WTC11 (cell line): Measurements from ENCODE around the gene HOMER2.
"Not testable (repeated sequence)": the region's sequence is repeated elsewhere in the genome, so short reads cannot be mapped to it uniquely, and the experiment has no call there.

Experiments
- ELF4 ChIP-seq: sonication (generic); formaldehyde crosslinking; IDR thresholded peaks from 2 replicates; pipeline ENCODE4 v1.8.1; 2022; ENCODE audit warnings: low read depth, mild to moderate bottlenecking, moderate library complexity, missing genetic modification reagents
- ETV6 ChIP-seq: sonication (generic); formaldehyde crosslinking; IDR thresholded peaks from 2 replicates; pipeline ENCODE4 v1.8.1; 2022; ENCODE audit warnings: mild to moderate bottlenecking, missing genetic modification reagents
- NR1H2 ChIP-seq: sonication (generic); formaldehyde crosslinking; IDR thresholded peaks from 2 replicates; pipeline ENCODE4 v1.9.0; 2021; ENCODE audit warnings: mild to moderate bottlenecking, moderate library complexity, missing genetic modification reagents
- SP1 ChIP-seq: sonication (generic); formaldehyde crosslinking; conservative IDR thresholded peaks from 2 replicates; pipeline ENCODE4 v1.8.1; 2022; ENCODE audit warnings: missing genetic modification reagents
- TEAD1 ChIP-seq: sonication (generic); formaldehyde crosslinking; IDR thresholded peaks from 2 replicates; pipeline ENCODE4 v1.8.0; 2022; ENCODE audit warnings: mild to moderate bottlenecking, missing genetic modification reagents
- ZBTB21 ChIP-seq: sonication (generic); formaldehyde crosslinking; IDR thresholded peaks from 2 replicates; pipeline ENCODE4 v1.8.1; 2023; ENCODE audit warnings: mild to moderate bottlenecking, missing genetic modification reagents, borderline replicate concordance
- ZNF416 ChIP-seq: fragments of 250-450 bp; sonication (Bioruptor Pico); IDR thresholded peaks from 2 replicates; pipeline ENCODE4 v1.9.0; 2021; ENCODE audit warnings: mild to moderate bottlenecking, inconsistent platforms
- TF ChIP-seq, protein P1 (sequence below): fragments of 200-600 bp; IDR thresholded peaks from 2 replicates; pipeline ENCODE4 v1.8.0; 2022; ENCODE audit warnings: antibody characterized with exemption
- TF ChIP-seq, protein P2 (sequence below): sonication (generic); formaldehyde crosslinking; IDR thresholded peaks from 2 replicates; pipeline ENCODE4 v1.8.1; 2022; ENCODE audit warnings: low read depth, missing genetic modification reagents, borderline replicate concordance
- TF ChIP-seq, protein P3 (sequence below): sonication (generic); formaldehyde crosslinking; IDR thresholded peaks from 2 replicates; pipeline ENCODE4 v1.8.1; 2023; ENCODE audit warnings: mild to moderate bottlenecking, missing genetic modification reagents, moderate library complexity
- TF ChIP-seq, protein P4 (sequence below): sonication (generic); formaldehyde crosslinking; conservative IDR thresholded peaks from 2 replicates; pipeline ENCODE4 v1.8.1; 2023; ENCODE audit warnings: mild to moderate bottlenecking, low read depth, missing genetic modification reagents, moderate library complexity

DNA sequence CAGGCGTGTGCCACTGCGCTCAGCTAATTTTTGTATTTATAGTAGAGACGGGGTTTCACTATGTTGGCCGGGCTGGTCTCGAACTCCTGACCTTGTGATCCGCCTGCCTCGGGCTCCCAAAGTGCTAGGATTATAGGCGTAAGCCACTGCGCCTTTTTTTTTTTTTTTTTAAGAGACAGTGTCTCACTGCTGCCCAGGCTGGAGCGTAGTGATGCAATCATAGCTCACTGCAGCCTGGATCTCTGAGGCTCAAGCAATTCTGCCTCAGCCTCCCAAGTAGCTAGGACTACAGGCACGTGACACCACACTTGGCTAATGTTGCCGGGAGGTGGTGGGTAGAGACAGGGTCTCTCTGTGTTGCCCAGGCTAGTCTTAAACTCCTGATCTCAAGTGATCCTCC lies 59.0 kb downstream of the HOMER2 start:
- TF ChIP-seq TEAD1, ZNF416, ETV6, ZBTB21, NR1H2, SP1, ELF4 (CRISPR knock-in tag): not testable (repeated sequence)
- TF ChIP-seq, protein P1, sequence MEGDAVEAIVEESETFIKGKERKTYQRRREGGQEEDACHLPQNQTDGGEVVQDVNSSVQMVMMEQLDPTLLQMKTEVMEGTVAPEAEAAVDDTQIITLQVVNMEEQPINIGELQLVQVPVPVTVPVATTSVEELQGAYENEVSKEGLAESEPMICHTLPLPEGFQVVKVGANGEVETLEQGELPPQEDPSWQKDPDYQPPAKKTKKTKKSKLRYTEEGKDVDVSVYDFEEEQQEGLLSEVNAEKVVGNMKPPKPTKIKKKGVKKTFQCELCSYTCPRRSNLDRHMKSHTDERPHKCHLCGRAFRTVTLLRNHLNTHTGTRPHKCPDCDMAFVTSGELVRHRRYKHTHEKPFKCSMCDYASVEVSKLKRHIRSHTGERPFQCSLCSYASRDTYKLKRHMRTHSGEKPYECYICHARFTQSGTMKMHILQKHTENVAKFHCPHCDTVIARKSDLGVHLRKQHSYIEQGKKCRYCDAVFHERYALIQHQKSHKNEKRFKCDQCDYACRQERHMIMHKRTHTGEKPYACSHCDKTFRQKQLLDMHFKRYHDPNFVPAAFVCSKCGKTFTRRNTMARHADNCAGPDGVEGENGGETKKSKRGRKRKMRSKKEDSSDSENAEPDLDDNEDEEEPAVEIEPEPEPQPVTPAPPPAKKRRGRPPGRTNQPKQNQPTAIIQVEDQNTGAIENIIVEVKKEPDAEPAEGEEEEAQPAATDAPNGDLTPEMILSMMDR: not testable (repeated sequence)
- TF ChIP-seq, protein P2, sequence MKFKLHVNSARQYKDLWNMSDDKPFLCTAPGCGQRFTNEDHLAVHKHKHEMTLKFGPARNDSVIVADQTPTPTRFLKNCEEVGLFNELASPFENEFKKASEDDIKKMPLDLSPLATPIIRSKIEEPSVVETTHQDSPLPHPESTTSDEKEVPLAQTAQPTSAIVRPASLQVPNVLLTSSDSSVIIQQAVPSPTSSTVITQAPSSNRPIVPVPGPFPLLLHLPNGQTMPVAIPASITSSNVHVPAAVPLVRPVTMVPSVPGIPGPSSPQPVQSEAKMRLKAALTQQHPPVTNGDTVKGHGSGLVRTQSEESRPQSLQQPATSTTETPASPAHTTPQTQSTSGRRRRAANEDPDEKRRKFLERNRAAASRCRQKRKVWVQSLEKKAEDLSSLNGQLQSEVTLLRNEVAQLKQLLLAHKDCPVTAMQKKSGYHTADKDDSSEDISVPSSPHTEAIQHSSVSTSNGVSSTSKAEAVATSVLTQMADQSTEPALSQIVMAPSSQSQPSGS: not testable (repeated sequence)
- TF ChIP-seq, protein P3, sequence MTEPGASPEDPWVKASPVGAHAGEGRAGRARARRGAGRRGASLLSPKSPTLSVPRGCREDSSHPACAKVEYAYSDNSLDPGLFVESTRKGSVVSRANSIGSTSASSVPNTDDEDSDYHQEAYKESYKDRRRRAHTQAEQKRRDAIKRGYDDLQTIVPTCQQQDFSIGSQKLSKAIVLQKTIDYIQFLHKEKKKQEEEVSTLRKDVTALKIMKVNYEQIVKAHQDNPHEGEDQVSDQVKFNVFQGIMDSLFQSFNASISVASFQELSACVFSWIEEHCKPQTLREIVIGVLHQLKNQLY (CRISPR knock-in tag): not testable (repeated sequence)
- TF ChIP-seq, protein P4, sequence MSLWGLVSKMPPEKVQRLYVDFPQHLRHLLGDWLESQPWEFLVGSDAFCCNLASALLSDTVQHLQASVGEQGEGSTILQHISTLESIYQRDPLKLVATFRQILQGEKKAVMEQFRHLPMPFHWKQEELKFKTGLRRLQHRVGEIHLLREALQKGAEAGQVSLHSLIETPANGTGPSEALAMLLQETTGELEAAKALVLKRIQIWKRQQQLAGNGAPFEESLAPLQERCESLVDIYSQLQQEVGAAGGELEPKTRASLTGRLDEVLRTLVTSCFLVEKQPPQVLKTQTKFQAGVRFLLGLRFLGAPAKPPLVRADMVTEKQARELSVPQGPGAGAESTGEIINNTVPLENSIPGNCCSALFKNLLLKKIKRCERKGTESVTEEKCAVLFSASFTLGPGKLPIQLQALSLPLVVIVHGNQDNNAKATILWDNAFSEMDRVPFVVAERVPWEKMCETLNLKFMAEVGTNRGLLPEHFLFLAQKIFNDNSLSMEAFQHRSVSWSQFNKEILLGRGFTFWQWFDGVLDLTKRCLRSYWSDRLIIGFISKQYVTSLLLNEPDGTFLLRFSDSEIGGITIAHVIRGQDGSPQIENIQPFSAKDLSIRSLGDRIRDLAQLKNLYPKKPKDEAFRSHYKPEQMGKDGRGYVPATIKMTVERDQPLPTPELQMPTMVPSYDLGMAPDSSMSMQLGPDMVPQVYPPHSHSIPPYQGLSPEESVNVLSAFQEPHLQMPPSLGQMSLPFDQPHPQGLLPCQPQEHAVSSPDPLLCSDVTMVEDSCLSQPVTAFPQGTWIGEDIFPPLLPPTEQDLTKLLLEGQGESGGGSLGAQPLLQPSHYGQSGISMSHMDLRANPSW (CRISPR knock-in tag): not testable (repeated sequence)
